Left cardiac atrium (tissue), 2 donors: ENCODE data around the gene MSI1. TPM values are rescaled to one million over a fixed set of nuclear protein-coding genes. Genes with fewer than 3 reads are reported as not detected.

Source experiments
- total RNA-seq, 2 donors: library from RNA; stranded (reverse); fragmentation: NEBNext Ultra II Directional; extraction: Animal tissue kit (Norgen Biotek cat#: 25700); gene quantifications; one replicate each; pipeline ENCODE4 v1.2.1, GENCODE V29; 2021
- donor health status: DM: no; HTN: yes; CAD: no; lungs with severe emphysema.
- donor health status: DM: yes; HTN: yes; CAD: no.

Gene MSI1
- total RNA-seq, 2 donors from 2014 or later, result 6.2 to 7.8 TPM

Other genes with a start within 250 kb of the MSI1 start
- 10 to 100 TPM; 36.1 to 51.9 TPM for gene GCN1, start 174.4 kb downstream of the MSI1 start, total RNA-seq
- 1,000 to 10,000 TPM; 1,049 to 1,054 TPM for gene RPLP0, start 168.1 kb downstream of the MSI1 start, total RNA-seq
- gene PXN, start 103.4 kb downstream of the MSI1 start, total RNA-seq, result 10 to 100 TPM; 70.3 to 86.1 TPM
- over 10,000 TPM; 14,688 to 67,133 TPM for gene RNU4-2, start 77.3 kb downstream of the MSI1 start, total RNA-seq
- 1,000 to 10,000 TPM; 1,261 to 6,779 TPM for gene RNU4-1, start 75.9 kb downstream of the MSI1 start, total RNA-seq
- 1 to 10 TPM; 2.8 to 5.8 TPM for gene SIRT4, start 66.8 kb downstream of the MSI1 start, total RNA-seq
- gene PLA2G1B, start 41.4 kb downstream of the MSI1 start, total RNA-seq, result not detected
- gene COX6A1, start 68.9 kb upstream of the MSI1 start, total RNA-seq, result 100 to 1,000 TPM; 182 to 201 TPM
- gene TRIAP1, start 77.2 kb upstream of the MSI1 start, total RNA-seq, result 10 to 100 TPM; 13.6 to 15.3 TPM
- gene GATC, start 77.3 kb upstream of the MSI1 start, total RNA-seq, result 10 to 100 TPM; 14.8 to 19.1 TPM
- 10 to 100 TPM; 50.4 to 68.6 TPM for gene SRSF9, start 100.6 kb upstream of the MSI1 start, total RNA-seq
- 100 to 1,000 TPM; 156 to 237 TPM for gene DYNLL1, start 126.9 kb upstream of the MSI1 start, total RNA-seq
- 10 to 100 TPM; 28.6 to 29.3 TPM for gene COQ5, start 160.0 kb upstream of the MSI1 start, total RNA-seq
- gene RNF10, start 165.2 kb upstream of the MSI1 start, total RNA-seq, result 100 to 1,000 TPM; 225 to 240 TPM
- 10 to 100 TPM; 27.9 to 34.3 TPM for gene POP5, start 212.2 kb upstream of the MSI1 start, total RNA-seq